ENCODE data around the gene THEM4. TPM values are rescaled to one million over a fixed set of nuclear protein-coding genes. Genes with fewer than 3 reads are reported as not detected.
A peak's percentile ranks its signal among the peaks of the same experiment; 100 is the strongest.
"Not testable (repeated sequence)": the region's sequence is repeated elsewhere in the genome, so short reads cannot be mapped to it uniquely, and the experiment has no call there.

THEM4 gene
- total RNA-seq, 1 experiment from 2014 or later, result 39.7 TPM

DNA sequence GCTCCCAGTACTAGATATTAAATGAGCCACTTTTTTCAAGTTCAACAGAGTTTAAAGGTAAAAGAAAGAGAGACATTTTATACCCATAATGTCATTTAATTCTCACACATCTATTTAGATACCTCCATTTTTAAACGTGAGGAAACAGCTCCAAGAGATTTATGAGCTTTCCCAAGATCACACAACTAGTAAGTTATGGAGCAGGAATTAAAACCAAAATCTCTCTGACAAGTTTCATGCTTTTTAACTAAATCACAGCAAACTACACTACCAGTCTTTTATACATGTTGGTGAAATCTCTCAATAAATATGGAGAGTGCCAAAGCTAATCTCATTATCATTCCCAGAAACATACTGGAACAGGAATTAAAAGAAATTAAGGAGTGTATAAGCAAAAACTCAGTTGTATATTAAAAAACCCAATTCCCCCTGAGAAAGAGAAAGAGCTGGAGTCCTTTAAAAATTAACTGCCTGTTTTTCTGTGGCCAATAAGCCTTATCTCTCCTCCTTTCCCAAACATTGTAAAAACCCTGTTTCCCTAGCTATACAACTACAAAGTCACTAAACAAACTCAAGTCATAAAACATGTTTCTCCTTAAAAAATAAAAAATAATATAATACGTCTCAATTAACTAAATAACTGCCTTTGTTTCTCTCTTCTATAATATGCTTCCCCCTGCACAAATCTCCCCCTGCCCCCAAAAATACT, 26.7 kb upstream of the THEM4 start:
- no peak for DNase-seq (ENCODE audit: extremely low read depth, low read depth)

DNA sequence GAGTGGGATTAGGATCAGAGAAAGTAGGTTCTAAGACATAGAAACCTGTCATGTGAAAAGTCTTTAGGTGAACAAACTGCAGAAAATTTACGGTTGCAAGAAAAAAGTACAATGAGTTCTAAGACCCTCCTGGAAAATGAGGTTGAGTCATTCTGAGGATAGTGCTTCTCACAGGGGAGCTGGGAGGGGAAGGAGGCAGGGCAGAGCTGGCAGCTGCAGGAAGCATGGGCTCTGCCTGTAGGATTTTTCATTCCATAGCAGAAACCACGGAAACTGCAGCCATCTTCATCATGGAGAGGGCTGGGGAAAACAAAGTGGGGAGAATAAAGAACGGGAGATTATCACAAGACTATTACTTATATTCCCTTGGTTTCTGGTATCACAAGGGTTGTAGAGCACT, 25.8 kb upstream of the THEM4 start:
- DNase-seq (ENCODE audit: extremely low read depth, low read depth), result no peak

DNA sequence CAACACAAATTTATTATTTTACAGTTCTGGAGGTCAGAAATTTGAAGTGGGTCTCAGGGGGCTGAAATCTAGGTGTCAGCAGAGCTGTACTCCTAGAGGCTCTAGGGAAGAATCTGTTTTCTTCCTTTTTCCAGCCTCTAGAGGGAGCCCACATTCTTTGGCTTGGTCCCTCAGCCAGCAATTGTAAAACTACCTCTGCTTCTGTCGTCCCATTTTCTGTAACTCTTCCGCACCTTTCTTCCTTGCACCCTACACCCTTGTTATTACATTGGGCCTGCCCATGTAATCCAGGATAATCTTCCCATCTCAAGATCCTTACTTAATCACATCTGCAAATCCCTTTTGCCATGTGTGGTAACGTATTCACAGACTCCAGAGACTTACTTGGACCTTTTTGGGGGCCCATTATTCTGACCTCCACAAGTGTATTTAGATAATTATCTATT, 24.8 kb upstream of the THEM4 start:
- DNase-seq (ENCODE audit: extremely low read depth, low read depth), result peak; percentile 80

DNA sequence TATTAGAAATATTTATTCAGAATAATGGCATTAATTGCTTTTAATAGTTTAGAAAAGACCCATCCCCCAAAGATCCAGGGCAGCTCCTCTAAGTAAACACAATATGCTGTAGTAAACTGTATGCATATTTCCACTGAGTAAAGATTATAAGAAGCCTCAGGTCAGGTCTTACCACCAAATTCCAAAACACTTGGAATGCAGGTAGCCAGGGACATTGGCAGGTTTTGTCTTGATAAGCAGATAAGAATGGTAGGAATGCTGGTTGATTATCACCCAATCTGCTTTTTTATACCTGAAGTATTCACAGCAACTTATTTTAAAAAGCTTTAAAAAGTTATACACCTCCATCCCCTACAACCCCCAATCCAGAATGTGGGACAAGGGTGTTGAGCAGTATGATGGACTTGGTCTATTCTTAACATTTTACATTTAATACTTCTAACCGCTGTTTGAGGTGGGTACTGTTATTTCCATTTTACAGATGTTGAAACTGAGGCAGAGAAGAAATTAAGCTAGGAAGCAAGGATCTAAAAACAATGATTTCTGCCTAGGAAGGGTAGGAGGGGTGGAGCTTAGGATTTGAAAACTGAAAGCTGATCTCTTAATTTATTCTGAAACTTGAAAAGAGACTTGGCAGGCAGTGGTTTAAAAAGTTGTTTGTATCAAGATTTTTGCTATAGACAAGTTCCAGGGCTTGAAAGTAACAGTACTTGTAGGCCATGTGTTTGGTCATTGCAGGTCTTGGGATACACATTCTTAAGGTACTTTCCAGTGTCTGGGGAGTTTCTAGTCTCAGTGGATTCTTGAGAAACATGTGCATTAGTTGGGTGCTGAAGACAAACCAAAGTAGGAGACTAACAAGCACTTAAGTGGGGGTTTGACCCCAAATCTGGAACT, 15.6 kb upstream of the THEM4 start:
- no peak for DNase-seq (ENCODE audit: extremely low read depth, low read depth)

DNA sequence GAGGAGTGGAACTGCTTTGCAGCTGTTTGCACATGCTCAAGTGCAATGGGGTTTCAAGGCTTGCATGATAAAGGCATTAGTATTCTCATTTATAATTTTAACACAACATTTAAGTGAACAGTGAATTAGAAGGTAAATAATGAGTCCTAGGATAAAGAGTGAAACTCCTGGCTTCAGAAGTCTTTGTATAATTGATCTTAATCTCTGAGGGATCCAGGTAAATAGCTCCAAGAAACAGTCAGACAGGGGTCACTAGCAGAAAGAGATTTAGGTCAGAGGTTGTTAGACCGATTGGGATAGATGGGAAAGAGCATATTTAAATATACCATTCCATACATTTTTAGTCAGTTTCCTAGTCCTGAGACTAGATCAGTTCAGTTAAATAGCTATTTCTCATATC, 14.1 kb upstream of the THEM4 start:
- no peak for DNase-seq (ENCODE audit: extremely low read depth, low read depth)

DNA sequence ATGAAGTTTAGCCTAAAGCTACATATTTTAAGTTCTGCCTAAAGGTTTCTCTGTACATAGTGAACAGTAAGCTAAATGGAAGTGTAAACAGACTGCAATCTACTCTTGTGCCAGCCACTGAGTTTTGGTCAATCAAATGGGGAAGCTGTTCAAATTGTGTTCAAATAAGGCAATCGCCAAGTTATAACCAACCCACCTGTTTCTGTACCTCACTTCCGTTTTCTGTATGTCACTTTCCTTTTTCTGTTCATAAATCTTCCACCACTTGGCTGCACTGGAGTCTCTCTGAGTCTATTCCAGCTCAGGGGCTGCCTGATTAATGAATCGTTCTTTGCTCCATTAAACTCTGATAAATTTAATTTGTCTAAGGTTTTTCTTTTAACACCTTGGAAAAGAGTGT, 10.8 kb upstream of the THEM4 start:
- DNase-seq (ENCODE audit: extremely low read depth, low read depth), result no peak

DNA sequence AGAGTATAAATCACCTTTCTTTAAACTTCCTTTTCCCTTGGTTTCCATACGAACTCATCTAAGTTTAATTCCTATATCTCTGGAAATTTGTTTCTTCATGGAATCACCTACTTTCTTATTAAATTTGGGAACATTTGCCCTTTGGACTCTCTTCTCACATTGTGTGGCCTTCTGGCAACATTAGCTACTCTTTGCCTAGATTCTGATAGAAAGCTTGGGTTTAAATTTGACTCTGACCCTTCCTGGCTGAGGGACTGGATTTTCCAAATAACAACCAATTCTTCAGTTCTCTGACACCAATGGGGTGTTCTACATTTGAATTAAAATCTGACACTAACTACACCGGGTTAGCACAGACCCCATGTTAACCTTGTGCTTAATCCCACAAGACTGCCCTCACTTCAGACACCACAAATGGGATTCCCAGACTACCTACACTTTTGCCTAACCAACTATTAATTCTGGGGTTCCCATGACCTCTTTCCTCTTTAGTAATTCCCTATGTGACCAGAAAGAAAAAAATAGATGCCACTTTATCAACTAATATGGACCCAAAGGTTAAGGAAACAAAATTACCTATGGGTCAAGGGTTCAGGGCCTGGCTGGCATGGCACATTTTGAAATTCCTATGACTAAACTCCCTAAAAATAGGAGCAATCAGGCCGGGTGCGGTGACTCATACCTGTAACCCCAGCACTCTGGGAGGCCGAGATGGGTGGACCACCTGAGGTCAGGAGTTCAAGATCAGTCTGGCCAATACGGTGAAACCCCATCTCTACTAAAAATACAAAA, 9.7 kb upstream of the THEM4 start:
- DNase-seq (ENCODE audit: extremely low read depth, low read depth), result no peak

DNA sequence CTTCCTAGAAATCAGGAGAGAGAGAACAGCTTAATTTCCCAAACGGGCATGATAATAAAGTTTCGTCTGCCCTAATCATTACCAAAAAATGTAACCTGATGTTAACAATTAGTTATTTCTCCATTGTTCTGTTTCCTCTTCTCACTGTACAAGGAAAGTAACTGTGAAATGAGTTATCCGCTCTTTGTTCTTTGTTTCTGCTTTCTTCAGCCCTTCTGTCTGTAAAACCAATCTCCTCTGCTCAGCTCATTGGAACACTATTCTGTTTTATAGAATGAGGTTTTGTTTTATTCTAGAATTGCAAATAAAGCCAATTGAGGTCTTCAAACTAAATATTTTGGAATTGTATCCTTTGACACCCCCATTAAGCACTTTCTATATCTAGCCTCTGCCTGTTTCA, 8.8 kb upstream of the THEM4 start:
- DNase-seq (ENCODE audit: extremely low read depth, low read depth), result no peak

DNA sequence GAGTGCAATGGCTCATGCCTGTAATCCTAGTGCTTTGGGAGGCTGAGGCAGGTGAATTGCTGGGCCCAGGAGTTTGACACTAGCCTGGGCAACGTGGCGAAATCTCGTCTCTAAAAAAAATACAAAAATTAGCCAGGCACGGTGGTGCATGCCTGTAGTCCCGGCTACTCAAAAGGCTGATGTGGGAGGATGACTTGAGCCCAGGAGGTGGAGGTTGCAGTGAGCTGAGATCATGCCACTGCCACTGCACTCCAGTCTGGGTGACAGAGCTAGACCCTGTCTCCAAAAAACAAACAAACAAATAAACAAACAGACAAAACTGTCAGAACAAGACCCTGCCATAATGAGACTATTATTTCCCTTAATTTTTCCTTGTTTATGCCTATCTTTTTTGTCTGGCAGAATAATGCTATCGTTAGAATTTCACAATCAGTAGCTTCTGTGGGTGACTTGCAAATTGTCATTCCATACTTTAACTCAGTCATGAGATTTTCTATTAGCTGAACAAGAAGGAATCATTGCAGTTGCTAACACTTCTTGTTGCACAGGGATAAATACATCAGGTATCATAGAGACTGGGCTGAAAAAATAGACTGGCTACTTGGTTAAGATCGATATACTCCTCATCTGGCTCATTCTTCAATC, 7.5 kb upstream of the THEM4 start:
- DNase-seq (ENCODE audit: extremely low read depth, low read depth), result no peak

DNA sequence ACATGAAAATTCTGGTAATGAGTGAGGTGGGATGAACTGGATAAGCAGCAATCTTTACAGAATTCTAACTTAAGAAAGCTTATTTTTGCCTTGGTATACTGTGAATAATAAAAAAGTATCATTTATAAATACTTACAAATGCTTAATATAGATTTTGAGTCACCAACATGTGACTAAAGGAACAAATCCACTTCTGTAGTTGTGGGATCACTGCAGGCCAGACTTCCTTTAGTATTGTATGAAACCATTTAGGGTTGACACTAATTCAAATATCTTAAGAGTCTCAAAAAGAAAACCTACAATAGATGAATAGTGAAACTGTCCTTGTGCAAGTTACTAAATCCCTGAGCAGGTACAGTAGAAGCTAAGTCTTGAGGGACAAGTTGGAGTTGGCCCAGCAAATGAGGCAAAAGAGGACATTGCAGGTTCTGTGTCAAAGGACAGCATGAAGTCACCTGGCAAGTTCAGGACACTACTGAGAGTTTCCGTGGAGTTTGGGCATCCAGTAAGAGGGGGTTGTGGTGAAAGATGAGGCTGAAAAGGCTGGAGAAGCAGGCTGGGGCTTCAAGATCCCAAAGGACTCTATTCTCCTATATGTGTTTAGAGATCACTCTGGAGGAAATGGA, 5.9 kb upstream of the THEM4 start:
- no peak for DNase-seq (ENCODE audit: extremely low read depth, low read depth)

DNA sequence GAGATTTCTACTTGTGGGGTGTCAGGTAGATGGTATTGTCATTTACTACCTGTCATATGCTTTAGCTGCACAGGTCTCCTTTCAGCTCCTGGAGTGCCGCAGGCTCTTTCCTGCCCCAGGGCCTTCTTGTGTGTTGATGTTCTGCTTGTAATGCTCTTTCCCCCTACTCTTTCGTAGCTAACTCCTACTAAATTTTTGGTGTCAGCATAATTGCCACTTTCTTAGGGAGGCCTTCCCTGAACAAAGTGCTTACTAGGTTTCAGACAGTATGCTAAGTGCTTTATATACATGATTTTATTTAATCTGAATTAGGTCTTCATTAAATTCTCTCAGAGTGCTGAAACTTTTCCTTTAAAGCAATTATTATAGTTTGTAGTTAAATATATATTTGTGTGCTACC, 4.8 kb upstream of the THEM4 start:
- DNase-seq (ENCODE audit: extremely low read depth, low read depth), result no peak

DNA sequence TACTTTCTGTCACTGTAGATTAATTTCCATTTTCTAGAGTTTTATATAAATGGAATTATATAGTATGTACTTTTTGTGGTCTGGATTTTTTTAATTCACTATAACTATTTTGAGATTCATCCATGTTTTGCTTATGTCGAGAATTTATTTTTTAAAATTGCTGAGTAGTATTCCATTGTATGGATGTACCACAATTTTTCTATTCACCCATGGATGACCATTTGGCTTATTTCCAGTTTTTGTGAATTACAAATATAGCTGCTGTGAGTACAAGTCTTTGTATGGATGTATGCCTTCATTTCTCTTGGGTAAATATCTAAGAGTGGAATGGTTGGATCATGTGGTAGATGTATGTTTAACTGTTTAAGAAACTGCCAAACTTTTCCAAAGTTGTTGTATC, 3.7 kb upstream of the THEM4 start:
- no peak for DNase-seq (ENCODE audit: extremely low read depth, low read depth)

DNA sequence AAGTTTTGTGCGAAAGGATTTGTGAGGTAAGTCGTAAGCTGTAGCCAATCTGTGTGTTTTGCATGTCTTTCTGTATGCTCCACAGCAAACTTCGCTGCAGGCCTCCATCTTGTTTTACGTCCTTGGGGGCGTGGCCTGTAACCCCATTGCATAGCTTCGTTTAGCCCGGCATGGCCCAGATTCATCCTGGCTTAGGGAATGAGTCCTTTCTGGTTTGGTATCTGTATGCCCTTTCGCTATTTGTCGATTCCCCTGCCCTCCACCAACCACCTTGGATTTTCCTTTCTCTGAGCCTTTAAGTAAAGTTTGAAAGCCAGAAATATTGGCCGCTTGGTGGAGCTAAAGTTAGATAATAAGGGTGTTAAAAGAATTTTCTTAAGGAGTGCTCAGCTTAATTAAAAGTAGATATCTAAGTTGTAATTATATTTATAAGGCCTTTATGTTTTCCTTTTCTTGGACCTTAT, 1.1 kb downstream of the THEM4 start:
- peak; percentile 28 for DNase-seq (ENCODE audit: extremely low read depth, low read depth)

DNA sequence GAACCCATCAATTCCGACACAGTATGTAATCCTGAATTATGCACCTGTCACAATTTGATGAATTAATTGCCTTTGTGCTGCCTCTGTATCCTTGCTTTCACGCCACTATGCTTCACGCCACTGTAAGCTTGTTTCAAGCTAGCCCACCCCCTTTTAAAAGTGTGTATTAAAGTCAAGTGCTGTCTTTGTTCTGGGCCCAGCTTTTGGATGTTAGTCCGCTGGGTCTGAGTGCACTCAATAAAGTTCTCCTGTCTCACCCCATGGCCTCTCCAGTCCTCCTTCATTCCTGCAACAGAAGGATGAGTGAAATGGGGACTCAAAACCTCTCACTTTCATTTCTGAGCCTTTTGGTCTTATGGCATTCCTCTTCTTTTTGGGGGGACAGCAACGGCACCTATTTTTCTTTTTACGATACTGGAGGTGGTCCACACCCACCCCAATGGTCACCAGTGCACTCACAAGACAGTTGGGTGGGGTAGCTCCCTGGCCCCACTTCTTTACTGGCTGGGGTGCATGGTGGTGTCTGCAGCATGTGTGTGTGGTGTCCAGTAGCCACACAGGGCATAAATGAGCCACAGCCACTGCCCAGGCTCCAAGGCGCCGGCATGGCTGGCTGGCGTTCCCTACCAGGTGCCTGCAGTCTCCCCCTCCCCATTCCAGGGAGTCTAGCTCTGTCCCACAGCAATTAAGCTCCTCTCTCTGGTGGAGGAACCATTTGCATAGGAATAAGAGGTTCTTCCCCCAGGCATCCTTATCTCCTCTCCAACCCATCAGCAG, 1.8 kb downstream of the THEM4 start:
- no peak for DNase-seq (ENCODE audit: extremely low read depth, low read depth)

DNA sequence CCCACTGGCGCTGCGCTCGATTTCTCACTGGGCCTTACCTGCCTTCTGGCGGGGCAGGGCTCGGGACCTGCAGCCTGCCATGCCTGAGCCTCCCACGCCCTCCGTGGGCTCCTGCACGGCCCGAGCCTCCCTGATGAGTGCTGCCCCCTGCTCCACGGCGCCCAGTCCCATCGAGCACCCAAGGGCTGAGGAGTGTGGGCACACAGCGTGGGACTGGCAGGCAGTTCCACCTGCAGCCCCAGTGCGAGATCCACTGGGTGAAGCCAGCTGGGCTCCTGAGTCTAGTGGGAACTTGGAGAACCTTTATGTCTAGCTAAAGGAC, 3.0 kb downstream of the THEM4 start:
- not testable (repeated sequence) for DNase-seq (ENCODE audit: extremely low read depth, low read depth)

DNA sequence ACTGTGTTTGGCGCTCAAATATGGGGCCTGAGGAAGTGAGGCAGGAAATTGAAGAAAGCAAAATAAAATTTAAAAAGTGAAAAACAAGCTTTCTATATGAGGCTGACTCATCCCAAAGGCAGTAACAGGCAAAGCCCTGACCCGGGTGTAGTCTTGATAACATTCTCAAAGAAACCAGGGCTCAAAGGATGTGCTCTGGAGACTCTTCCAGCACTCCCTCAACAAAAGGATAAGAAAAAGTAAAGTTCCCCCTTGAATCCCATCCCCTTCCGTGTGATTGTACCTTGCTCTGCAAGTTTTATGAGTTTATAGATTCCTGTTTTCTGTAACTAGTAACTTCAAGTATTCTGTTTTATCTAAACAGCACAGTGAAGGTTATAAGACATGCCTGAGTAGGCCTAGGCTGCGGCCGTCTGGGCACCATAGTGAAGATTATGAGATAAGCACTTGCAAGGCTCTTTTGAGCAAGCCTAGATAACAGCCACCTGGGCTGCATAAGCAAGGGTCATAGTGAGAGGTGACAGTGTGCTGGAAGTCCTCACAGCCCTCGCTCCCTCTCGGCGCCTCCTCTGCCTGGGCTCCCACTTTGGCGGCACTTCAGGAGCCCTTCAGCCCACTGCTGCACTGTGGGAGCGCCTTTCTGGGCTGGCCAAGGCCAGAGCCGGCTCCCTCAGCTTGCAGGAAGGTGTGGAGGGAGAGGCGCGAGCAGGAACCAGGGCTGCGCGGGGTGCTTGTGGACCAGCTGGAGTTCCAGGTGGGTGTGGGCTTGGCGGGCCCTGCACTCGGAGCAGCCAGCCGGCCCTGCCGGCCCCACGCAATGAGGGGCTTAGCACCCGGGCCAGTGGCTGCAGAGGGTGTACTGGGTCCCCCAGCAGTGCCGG, 3.6 kb downstream of the THEM4 start:
- not testable (repeated sequence) for DNase-seq (ENCODE audit: extremely low read depth, low read depth)

DNA sequence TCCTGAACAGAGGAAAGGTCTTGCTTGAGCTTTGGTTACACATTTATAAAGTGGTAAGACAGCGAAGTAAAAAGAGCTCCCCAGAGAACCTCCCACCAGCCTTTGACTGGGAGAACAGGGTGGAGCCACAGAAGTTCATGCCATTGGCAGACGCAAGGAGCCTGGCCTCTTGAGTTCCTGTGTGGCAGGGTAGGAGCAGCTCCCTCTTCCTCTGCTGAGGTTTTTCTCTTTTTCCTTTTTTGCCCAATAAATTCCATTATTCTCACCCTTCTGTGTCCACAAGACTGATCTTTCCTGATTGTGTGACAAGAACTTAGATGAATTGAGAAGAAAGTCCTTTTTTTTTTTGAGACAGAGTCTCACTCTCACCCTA, 4.3 kb downstream of the THEM4 start:
- no peak for DNase-seq (ENCODE audit: extremely low read depth, low read depth)

DNA sequence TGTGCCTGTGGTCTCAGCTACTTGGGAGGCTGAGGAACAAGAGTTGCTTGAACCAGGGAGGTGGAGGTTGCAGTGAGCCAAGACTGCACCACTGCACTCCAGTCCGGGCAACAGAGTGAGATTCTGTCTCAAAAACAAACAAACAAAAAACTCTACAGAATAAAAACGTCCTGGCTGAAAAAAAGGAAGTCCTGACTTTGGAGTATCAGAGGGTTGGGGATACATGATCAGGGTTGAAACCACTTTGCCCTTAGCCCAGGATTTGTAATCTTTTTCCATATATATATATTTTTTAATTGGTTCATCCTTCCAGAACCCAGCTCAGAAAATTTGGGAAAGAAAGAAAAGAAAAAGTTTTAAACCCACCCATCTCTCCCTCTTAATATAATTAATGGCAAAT, 6.5 kb downstream of the THEM4 start:
- no peak for DNase-seq (ENCODE audit: extremely low read depth, low read depth)

DNA sequence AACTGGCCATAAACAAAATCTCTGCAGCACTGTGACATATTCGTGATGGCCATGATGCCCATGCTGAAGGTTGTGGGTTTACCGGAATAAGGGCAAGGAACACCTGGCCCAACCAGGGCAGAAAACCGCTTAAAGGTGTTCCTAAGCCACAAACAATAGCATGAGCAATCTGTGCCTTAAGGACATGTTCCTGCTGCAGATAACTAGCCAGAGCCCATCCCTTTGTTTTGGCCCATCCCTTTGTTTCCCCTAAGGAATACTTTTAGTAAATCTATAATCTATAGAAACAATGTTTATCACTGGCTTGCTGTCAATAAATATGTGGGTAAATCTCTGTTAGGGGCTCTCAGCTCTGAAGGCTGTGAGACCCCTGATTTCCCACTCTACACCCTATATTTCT, 8.5 kb downstream of the THEM4 start:
- not testable (repeated sequence) for DNase-seq (ENCODE audit: extremely low read depth, low read depth)

Data from NCI-H460 (cell line).